22Rv1 (cell line): ENCODE results near the gene HDAC2.
"Not testable (repeated sequence)": the region's sequence is repeated elsewhere in the genome, so short reads cannot be mapped to it uniquely, and the experiment has no call there.

Source experiments
- CTCF ChIP-seq: fragments of 450-650 bp; IDR thresholded peaks from 2 replicates; pipeline ENCODE4 v1.5.1; 2017; ENCODE audit warnings: mild to moderate bottlenecking
- ZFX ChIP-seq: fragments of 450-650 bp; IDR thresholded peaks from 2 replicates; pipeline ENCODE4 v1.6.1; 2017; ENCODE audit warnings: antibody characterized with exemption, borderline replicate concordance

- not testable (repeated sequence) for TF ChIP-seq CTCF, ZFX
Measured at GRCh38 chr6:113910285-113910684, 60.7 kb downstream of the HDAC2 start.
